SU-DHL-6 (cell line): ENCODE results near the gene RFESD.

ENCODE experiments used
- CTCF ChIP-seq: fragments of 200-600 bp; sonication (generic); IDR thresholded peaks from one replicate; pipeline ENCODE4 v1.5.1; 2017; ENCODE audit warnings: antibody characterized with exemption, mild to moderate bottlenecking, low read length, moderate library complexity; ENCODE audit not compliant: insufficient read depth, poor library complexity, severe bottlenecking
- EZH2phosphoT487 ChIP-seq: fragments of 200-600 bp; sonication (generic), shearing (Covaris generic); conservative IDR thresholded peaks from 2 replicates; pipeline ENCODE4 v1.6.1; 2018; ENCODE audit warnings: mild to moderate bottlenecking, antibody characterized with exemption, low read length, moderate library complexity, mixed read lengths

GRCh38 chr5:95649274-95649673 is 2.7 kb downstream of the RFESD start:
- TF ChIP-seq CTCF (no peak), EZH2phosphoT487 (no peak)
